Liver (tissue), 9 donors: ENCODE measurements around the gene SHC2. TPM values are rescaled to one million over a fixed set of nuclear protein-coding genes. Genes with fewer than 3 reads are reported as not detected.

ENCODE experiments used
- DNase-seq: peaks from one replicate; pipeline ENCODE4 v3.0.0-alpha.2; 2017; ENCODE audit warnings: low spot score
- H3K27ac ChIP-seq, 2 donors: one replicate each; pipeline ENCODE4 v1.7.0; 2013; ENCODE audit warnings: inconsistent platforms in 2 of 2, low read length in 2 of 2, control low read depth in 1 of 2, low read depth in 1 of 2, mild to moderate bottlenecking in 1 of 2
- H3K27me3 ChIP-seq, 4 donors: one replicate each; pipeline versions ENCODE4 v1.6.1 to v1.7.0; 2013; ENCODE audit warnings: low read length in 3 of 4, inconsistent platforms in 1 of 4, mild to moderate bottlenecking in 1 of 4, moderate library complexity in 1 of 4; ENCODE audit not compliant: control insufficient read depth in 4 of 4, insufficient read depth in 4 of 4
- H3K36me3 ChIP-seq, 4 donors: one replicate each; pipeline versions ENCODE4 v1.6.1 to v1.7.0; 2013; ENCODE audit warnings: low read length in 3 of 4, mild to moderate bottlenecking in 3 of 4, low read depth in 1 of 4, moderate library complexity in 1 of 4; ENCODE audit not compliant: control insufficient read depth in 4 of 4, insufficient read depth in 3 of 4
- H3K4me1 ChIP-seq, 4 donors: one replicate each; pipeline versions ENCODE4 v1.6.1 to v1.7.0; 2013; ENCODE audit warnings: low read length in 3 of 4, mild to moderate bottlenecking in 3 of 4, moderate library complexity in 1 of 4; ENCODE audit not compliant: control insufficient read depth in 4 of 4, insufficient read depth in 4 of 4
- H3K4me3 ChIP-seq, 3 donors: one replicate each; pipeline versions ENCODE4 v1.6.1 to v1.7.0; 2013; ENCODE audit warnings: low read length in 3 of 3, control low read depth in 1 of 3, low read depth in 1 of 3, mild to moderate bottlenecking in 1 of 3
- H3K9ac ChIP-seq, 2 donors: one replicate each; pipeline ENCODE4 v1.7.0; 2013; ENCODE audit warnings: low read length in 2 of 2, mild to moderate bottlenecking in 2 of 2, moderate library complexity in 2 of 2, control low read depth in 1 of 2, low read depth in 1 of 2
- H3K9me3 ChIP-seq, 4 donors: one replicate each; pipeline versions ENCODE4 v1.6.1 to v1.7.0; 2013; ENCODE audit warnings: low read length in 3 of 4; ENCODE audit not compliant: control insufficient read depth in 4 of 4
- FOXA1 ChIP-seq: IDR thresholded peaks from 2 replicates; pipeline ENCODE4 v1.6.1; 2016; ENCODE audit warnings: antibody characterized with exemption
- FOXA2 ChIP-seq: IDR thresholded peaks from 2 replicates; pipeline ENCODE4 v1.6.1; 2016; ENCODE audit warnings: antibody characterized with exemption
- JUND ChIP-seq, 2 donors: IDR thresholded peaks; 2 replicates each; pipeline ENCODE4 v1.6.1; 2016; ENCODE audit warnings: antibody characterized with exemption in 2 of 2
- NR2F2 ChIP-seq: IDR thresholded peaks from 2 replicates; pipeline ENCODE4 v1.6.1; 2016; ENCODE audit warnings: antibody characterized with exemption
- RAD21 ChIP-seq, 2 donors: IDR thresholded peaks; 2 replicates each; pipeline ENCODE4 v1.6.1; 2016; ENCODE audit warnings: antibody characterized with exemption in 2 of 2, mild to moderate bottlenecking in 2 of 2
- RXRA ChIP-seq, 2 donors: IDR thresholded peaks; 2 replicates each; pipeline ENCODE4 v1.6.1; 2017 to 2018; ENCODE audit warnings: antibody characterized with exemption in 2 of 2, mild to moderate bottlenecking in 1 of 2
- SP1 ChIP-seq: IDR thresholded peaks from 2 replicates; pipeline ENCODE4 v1.6.1; 2018; ENCODE audit warnings: antibody characterized with exemption, mild to moderate bottlenecking
- TAF1 ChIP-seq: conservative IDR thresholded peaks from 2 replicates; pipeline ENCODE4 v1.6.1; 2016; ENCODE audit warnings: antibody characterized with exemption, mild to moderate bottlenecking
- YY1 ChIP-seq: IDR thresholded peaks from 2 replicates; pipeline ENCODE4 v1.6.1; 2016; ENCODE audit warnings: antibody characterized with exemption, mild to moderate bottlenecking
- WGBS: extraction: QIAGEN DNeasy Blood & Tissue Kit; methylation state at CpG from one replicate; pipeline ENCODE4 v1.1.7; 2013; 5-methylcytosine and 5-hydroxymethylcytosine counted together
- polyA plus RNA-seq, 2 donors: library from polyadenylated mRNA; stranded (reverse) in 1 of 2; unstranded in 1 of 2; fragments of 200-250 nt in 1 of 2; fragments of >200 nt in 1 of 2; fragmentation: Nextera tagmentation in 1 of 2; extraction: Ambion mirVana in 1 of 2; gene quantifications; one replicate each; pipeline versions ENCODE4 v1.2.1 to v1.2.3, GENCODE V29; 2013 to 2015
- total RNA-seq, 2 donors: library from RNA; depleted of rRNA; stranded (reverse); fragments of >200 nt; gene quantifications; one replicate each; pipeline ENCODE4 v1.2.3, GENCODE V29; 2014
- TF ChIP-seq, protein P1 (sequence below): IDR thresholded peaks from 2 replicates; pipeline ENCODE4 v1.6.1; 2016; ENCODE audit warnings: antibody characterized with exemption, mild to moderate bottlenecking
- TF ChIP-seq, protein P2 (sequence below): fragments of 150-350 bp; IDR thresholded peaks from 2 replicates; pipeline ENCODE4 v1.5.1; 2017; ENCODE audit warnings: improper control_type of control experiment, low read depth, low read length; ENCODE audit not compliant: missing input control
- TF ChIP-seq, protein P3 (sequence below): IDR thresholded peaks from 2 replicates; pipeline ENCODE4 v1.6.1; 2016; ENCODE audit warnings: antibody characterized with exemption
- TF ChIP-seq, protein P4 (sequence below): IDR thresholded peaks from 2 replicates; pipeline ENCODE4 v1.6.1; 2016; ENCODE audit warnings: antibody characterized with exemption
- donor health status: healthy.
- donor health status: healthy.
- donor health status: healthy.
- donor health status: healthy.
- donor health status: healthy.

SHC2 gene
- total and polyA plus RNA-seq, 4 donors = 15.6 to 43.0 (median 23.0) TPM

DNA sequence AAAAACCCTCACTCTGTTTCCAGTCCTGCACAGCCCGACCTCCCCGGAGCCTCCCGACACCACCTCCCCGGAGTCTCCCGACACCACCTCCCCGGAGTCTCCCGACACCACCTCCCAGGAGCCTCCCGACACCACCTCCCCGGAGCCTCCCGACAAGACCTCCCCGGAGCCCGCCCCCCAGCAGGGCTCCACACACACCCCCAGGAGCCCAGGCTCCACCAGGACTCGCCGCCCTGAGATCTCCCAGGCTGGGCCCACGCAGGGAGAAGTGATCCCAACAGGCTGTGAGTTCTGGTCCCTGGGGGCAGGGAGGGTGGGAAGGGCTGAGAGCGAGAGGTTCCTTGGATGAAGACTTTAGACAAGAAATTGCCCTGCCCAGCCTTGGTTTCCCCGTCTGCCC is 40.8 kb upstream of the SHC2 start:
- H3K9ac ChIP-seq = no peak overlapping the region
- H3K9me3 ChIP-seq = no peaks in the 10 kb centered on the region
- H3K4me1 ChIP-seq = peaks cover 0 to 12% (median 4%) of the 10 kb centered on the region in 4 donors
- no peak overlapping the region for H3K4me3 ChIP-seq
- H3K36me3 ChIP-seq = peaks cover 0 to 1% (median 0%) of the 10 kb centered on the region in 4 donors
- H3K27me3 ChIP-seq = peaks cover 0 to 5% (median 0%) of the 10 kb centered on the region in 4 donors
- no peak for TF ChIP-seq YY1
- TF ChIP-seq FOXA2 = no peak
- TF ChIP-seq, protein P1, sequence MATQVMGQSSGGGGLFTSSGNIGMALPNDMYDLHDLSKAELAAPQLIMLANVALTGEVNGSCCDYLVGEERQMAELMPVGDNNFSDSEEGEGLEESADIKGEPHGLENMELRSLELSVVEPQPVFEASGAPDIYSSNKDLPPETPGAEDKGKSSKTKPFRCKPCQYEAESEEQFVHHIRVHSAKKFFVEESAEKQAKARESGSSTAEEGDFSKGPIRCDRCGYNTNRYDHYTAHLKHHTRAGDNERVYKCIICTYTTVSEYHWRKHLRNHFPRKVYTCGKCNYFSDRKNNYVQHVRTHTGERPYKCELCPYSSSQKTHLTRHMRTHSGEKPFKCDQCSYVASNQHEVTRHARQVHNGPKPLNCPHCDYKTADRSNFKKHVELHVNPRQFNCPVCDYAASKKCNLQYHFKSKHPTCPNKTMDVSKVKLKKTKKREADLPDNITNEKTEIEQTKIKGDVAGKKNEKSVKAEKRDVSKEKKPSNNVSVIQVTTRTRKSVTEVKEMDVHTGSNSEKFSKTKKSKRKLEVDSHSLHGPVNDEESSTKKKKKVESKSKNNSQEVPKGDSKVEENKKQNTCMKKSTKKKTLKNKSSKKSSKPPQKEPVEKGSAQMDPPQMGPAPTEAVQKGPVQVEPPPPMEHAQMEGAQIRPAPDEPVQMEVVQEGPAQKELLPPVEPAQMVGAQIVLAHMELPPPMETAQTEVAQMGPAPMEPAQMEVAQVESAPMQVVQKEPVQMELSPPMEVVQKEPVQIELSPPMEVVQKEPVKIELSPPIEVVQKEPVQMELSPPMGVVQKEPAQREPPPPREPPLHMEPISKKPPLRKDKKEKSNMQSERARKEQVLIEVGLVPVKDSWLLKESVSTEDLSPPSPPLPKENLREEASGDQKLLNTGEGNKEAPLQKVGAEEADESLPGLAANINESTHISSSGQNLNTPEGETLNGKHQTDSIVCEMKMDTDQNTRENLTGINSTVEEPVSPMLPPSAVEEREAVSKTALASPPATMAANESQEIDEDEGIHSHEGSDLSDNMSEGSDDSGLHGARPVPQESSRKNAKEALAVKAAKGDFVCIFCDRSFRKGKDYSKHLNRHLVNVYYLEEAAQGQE = no peak
- 82% methylated on average over 17 of the region's 17 CpGs for WGBS
- no peak overlapping the region for H3K27ac ChIP-seq
- DNase-seq = no peak

DNA sequence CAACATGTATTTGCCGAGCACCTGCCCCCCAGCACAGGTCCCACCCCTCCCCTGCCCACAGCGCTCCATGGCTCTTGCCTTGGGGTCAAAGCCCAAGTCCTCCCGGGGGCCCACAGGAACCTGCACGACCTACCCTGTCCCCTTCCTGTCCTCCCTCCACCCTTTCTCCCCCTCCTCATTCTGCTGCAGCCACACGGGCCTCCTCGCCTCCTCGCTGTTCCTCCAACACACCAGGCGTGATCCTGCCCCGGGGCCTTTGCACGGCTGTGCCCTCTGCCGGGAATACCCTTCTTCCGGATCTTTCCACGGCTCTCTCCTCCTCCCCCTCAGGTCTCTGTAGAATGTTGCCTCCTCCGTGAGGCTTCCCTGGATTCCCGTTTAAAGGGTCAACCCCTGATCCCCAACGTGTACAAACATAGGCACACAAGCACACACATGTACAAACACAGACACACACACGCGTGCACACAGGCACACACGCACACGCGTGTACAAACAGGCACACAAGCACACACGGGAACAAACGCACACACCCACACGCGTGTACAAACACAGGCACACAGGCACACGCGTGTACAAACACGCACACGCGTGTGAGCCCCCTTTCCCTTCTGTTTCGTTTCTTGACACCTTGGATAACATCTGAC is 38.3 kb upstream of the SHC2 start:
- WGBS = 77% methylated on average over 31 of the region's 31 CpGs
- H3K4me3 ChIP-seq = no peak overlapping the region
- TF ChIP-seq RXRA (IDR thresholded peaks at IDR 0.05) (no peak), FOXA2 (no peak), JUND (IDR thresholded peaks at IDR 0.05) (no peak), TAF1 (no peak), YY1 (no peak), RAD21 (IDR thresholded peaks at IDR 0.05) (no peak), FOXA1 (no peak), SP1 (no peak), NR2F2 (no peak)
- TF ChIP-seq, protein P2, sequence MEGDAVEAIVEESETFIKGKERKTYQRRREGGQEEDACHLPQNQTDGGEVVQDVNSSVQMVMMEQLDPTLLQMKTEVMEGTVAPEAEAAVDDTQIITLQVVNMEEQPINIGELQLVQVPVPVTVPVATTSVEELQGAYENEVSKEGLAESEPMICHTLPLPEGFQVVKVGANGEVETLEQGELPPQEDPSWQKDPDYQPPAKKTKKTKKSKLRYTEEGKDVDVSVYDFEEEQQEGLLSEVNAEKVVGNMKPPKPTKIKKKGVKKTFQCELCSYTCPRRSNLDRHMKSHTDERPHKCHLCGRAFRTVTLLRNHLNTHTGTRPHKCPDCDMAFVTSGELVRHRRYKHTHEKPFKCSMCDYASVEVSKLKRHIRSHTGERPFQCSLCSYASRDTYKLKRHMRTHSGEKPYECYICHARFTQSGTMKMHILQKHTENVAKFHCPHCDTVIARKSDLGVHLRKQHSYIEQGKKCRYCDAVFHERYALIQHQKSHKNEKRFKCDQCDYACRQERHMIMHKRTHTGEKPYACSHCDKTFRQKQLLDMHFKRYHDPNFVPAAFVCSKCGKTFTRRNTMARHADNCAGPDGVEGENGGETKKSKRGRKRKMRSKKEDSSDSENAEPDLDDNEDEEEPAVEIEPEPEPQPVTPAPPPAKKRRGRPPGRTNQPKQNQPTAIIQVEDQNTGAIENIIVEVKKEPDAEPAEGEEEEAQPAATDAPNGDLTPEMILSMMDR = no peak
- TF ChIP-seq, protein P3, sequence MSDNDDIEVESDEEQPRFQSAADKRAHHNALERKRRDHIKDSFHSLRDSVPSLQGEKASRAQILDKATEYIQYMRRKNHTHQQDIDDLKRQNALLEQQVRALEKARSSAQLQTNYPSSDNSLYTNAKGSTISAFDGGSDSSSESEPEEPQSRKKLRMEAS = no peak
- TF ChIP-seq, protein P4, sequence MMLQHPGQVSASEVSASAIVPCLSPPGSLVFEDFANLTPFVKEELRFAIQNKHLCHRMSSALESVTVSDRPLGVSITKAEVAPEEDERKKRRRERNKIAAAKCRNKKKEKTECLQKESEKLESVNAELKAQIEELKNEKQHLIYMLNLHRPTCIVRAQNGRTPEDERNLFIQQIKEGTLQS = no peak
- TF ChIP-seq, protein P1 = no peak
- H3K4me1 ChIP-seq = peaks cover 0 to 7% (median 4%) of the 10 kb centered on the region in 4 donors
- H3K27ac ChIP-seq = no peak overlapping the region
- no peaks in the 10 kb centered on the region for H3K9me3 ChIP-seq
- no peaks in the 10 kb centered on the region for H3K36me3 ChIP-seq
- peaks cover 0 to 5% (median 0%) of the 10 kb centered on the region in 4 donors for H3K27me3 ChIP-seq
- H3K9ac ChIP-seq = no peak overlapping the region
- no peak for DNase-seq
